ENCODE results near the gene SCRT2. TPM values are rescaled to one million over a fixed set of nuclear protein-coding genes. Genes with fewer than 3 reads are reported as not detected.

Gene SCRT2
- polyA plus RNA-seq, 1 of the 3 experiments (the other 2 are of a cell fraction), result not detected

DNA sequence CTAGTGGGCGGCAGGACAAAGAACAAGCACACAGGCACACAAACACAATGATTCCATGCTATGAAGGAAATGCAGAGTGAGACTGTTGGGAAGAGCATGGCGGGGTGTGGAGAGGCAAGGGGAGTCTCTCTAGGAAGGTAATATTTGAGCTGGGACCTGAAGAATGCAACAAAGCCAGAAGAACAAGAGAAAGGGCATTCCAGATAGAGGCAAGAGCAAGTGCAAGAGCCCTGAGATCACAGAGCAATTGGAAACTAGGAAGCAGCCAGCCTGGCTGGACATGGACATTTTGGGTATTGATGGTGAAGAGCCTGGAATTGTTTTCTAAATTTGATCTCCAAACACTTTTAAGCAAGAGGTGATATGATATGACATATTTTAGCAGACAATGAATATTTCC lies 38.0 kb downstream of the SCRT2 start:
- Histone ChIP-seq H3K9me2 (no peaks in the 10 kb centered on the region), H3K27ac (ENCODE audit: low read depth in 2 of 2, low read length in 1 of 2) (no peak overlapping the region), H3K9me3 (no peaks in the 10 kb centered on the region), H3K9ac (no peak overlapping the region), H3K4me2 (no peak overlapping the region), H3K27me3 (ENCODE audit: insufficient read depth) (peaks cover under 1% of the 10 kb centered on the region; the same call in 1 of the 2 replicates), H3K4me1 (ENCODE audit: control insufficient read depth in 1 of 2, insufficient read depth in 2 of 2, low read depth in 1 of 2, low read length in 1 of 2) (peaks cover 0 to 7% of the 10 kb centered on the region in 2 experiments; a peak in 1 of 4 replicates), H4K20me1 (ENCODE audit: insufficient read depth) (no peaks in the 10 kb centered on the region), H3K4me3 (ENCODE audit: low read depth in 2 of 2, low read length in 1 of 2) (no peak overlapping the region), H2AFZ (ENCODE audit: low read depth) (no peak overlapping the region), H3F3A (replicated peaks; ENCODE audit: insufficient read depth) (peaks cover 7% of the 10 kb centered on the region), H3K36me3 (replicated peaks in 1 of 2; ENCODE audit: control insufficient read depth in 1 of 2, insufficient read depth in 2 of 2, low read length in 1 of 2) (no peaks in the 10 kb centered on the region), H3K79me2 (ENCODE audit: insufficient read depth) (no peaks in the 10 kb centered on the region)
- DNase-seq, result no peak
- ChIA-PET POLR2A (no interaction called here), CTCF (interaction anchor here (0.7 to 5.0 kb wide), 4 partner anchors 8 to 75 kb away, joined by 3 to 30 read pairs (median 4); no protein-coding TSS in a partner anchor)
- TF ChIP-seq FOXJ3 (CRISPR knock-in tag; IDR thresholded peaks at IDR 0.05), result no peak
- WGBS (ENCODE audit: low lambda C conversion rate), result 65% methylated on average over 2 of the region's 2 CpGs

DNA sequence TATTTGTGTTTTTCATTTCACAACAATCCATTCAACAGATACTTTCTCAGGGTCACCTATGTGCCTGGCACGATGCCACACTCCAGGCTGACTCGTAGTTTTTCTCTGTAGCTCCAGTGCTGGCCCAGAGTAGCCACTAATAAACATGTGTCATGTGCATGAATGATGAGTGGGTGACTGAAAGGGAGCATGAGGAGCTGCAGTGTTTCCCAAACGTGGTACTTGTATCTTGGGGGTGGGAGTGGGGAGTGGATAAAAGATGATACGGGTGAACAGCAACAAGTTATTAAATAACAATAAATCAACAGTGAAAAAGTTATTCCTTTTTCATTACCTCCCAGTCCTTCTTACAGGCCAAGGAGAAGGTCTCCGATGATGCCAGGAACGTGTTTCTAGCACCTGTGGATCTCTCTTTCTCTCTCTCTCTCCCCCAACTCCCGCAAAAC lies 39.7 kb downstream of the SCRT2 start:
- Histone ChIP-seq H3K4me3 (ENCODE audit: low read depth in 2 of 2, low read length in 1 of 2) (no peak overlapping the region), H3K9me3 (no peaks in the 10 kb centered on the region), H3K27ac (ENCODE audit: low read depth in 2 of 2, low read length in 1 of 2) (no peak overlapping the region), H3K79me2 (ENCODE audit: insufficient read depth) (no peaks in the 10 kb centered on the region), H4K20me1 (ENCODE audit: insufficient read depth) (no peaks in the 10 kb centered on the region), H3K27me3 (ENCODE audit: insufficient read depth) (peaks cover 5% of the 10 kb centered on the region; the same call in 1 of the 2 replicates), H3K4me1 (ENCODE audit: control insufficient read depth in 1 of 2, insufficient read depth in 2 of 2, low read depth in 1 of 2, low read length in 1 of 2) (peaks cover 0 to 7% of the 10 kb centered on the region in 2 experiments; a peak in 1 of 4 replicates), H3K4me2 (no peak overlapping the region), H3K9me2 (no peaks in the 10 kb centered on the region), H2AFZ (ENCODE audit: low read depth) (no peak overlapping the region), H3K36me3 (replicated peaks in 1 of 2; ENCODE audit: control insufficient read depth in 1 of 2, insufficient read depth in 2 of 2, low read length in 1 of 2) (no peaks in the 10 kb centered on the region), H3K9ac (no peak overlapping the region), H3F3A (replicated peaks; ENCODE audit: insufficient read depth) (peaks cover 4% of the 10 kb centered on the region)
- no peak for DNase-seq
- ChIA-PET CTCF (interaction anchor here (1.6 to 5.0 kb wide), 3 partner anchors 10 to 93 kb away, joined by 4 to 30 read pairs (median 6); no protein-coding TSS in a partner anchor), POLR2A (no interaction called here)
- 39% methylated on average over 7 of the region's 7 CpGs for WGBS (ENCODE audit: low lambda C conversion rate)
- TF ChIP-seq, protein P1, sequence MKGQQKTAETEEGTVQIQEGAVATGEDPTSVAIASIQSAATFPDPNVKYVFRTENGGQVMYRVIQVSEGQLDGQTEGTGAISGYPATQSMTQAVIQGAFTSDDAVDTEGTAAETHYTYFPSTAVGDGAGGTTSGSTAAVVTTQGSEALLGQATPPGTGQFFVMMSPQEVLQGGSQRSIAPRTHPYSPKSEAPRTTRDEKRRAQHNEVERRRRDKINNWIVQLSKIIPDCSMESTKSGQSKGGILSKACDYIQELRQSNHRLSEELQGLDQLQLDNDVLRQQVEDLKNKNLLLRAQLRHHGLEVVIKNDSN (IDR thresholded peaks at IDR 0.05; ENCODE audit: borderline replicate concordance, low read depth), result no peak
- TF ChIP-seq RFX5 (IDR thresholded peaks at IDR 0.05; ENCODE audit: low read length) (no peak), FOXM1 (IDR thresholded peaks at IDR 0.05; ENCODE audit: low read depth) (no peak), TCF12 (IDR thresholded peaks at IDR 0.05) (no peak), EP300 (IDR thresholded peaks at IDR 0.05; ENCODE audit: borderline replicate concordance in 1 of 2, low read depth in 1 of 2, low read length in 1 of 2) (no peak), SMC3 (IDR thresholded peaks at IDR 0.05; ENCODE audit: low read depth, low read length) (no peak), RXRA (IDR thresholded peaks at IDR 0.05; ENCODE audit: borderline replicate concordance, low read depth) (no peak), YY1 (IDR thresholded peaks at IDR 0.05; ENCODE audit: low read depth) (no peak), FOSL2 (IDR thresholded peaks at IDR 0.05; ENCODE audit: borderline replicate concordance, low read depth) (no peak), NRF1 (IDR thresholded peaks at IDR 0.05; ENCODE audit: low read depth, low read length) (no peak), GABPA (IDR thresholded peaks at IDR 0.05; ENCODE audit: low read depth) (no peak), TAF1 (IDR thresholded peaks at IDR 0.05; ENCODE audit: borderline replicate concordance, low read depth, low read length) (no peak)
- TF ChIP-seq, protein P2, sequence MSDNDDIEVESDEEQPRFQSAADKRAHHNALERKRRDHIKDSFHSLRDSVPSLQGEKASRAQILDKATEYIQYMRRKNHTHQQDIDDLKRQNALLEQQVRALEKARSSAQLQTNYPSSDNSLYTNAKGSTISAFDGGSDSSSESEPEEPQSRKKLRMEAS (IDR thresholded peaks at IDR 0.05; ENCODE audit: low read depth), result no peak
- TF ChIP-seq, protein P3, sequence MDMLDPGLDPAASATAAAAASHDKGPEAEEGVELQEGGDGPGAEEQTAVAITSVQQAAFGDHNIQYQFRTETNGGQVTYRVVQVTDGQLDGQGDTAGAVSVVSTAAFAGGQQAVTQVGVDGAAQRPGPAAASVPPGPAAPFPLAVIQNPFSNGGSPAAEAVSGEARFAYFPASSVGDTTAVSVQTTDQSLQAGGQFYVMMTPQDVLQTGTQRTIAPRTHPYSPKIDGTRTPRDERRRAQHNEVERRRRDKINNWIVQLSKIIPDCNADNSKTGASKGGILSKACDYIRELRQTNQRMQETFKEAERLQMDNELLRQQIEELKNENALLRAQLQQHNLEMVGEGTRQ (IDR thresholded peaks at IDR 0.05; ENCODE audit: borderline replicate concordance, low read depth, low read length), result no peak
- TF ChIP-seq, protein P4, sequence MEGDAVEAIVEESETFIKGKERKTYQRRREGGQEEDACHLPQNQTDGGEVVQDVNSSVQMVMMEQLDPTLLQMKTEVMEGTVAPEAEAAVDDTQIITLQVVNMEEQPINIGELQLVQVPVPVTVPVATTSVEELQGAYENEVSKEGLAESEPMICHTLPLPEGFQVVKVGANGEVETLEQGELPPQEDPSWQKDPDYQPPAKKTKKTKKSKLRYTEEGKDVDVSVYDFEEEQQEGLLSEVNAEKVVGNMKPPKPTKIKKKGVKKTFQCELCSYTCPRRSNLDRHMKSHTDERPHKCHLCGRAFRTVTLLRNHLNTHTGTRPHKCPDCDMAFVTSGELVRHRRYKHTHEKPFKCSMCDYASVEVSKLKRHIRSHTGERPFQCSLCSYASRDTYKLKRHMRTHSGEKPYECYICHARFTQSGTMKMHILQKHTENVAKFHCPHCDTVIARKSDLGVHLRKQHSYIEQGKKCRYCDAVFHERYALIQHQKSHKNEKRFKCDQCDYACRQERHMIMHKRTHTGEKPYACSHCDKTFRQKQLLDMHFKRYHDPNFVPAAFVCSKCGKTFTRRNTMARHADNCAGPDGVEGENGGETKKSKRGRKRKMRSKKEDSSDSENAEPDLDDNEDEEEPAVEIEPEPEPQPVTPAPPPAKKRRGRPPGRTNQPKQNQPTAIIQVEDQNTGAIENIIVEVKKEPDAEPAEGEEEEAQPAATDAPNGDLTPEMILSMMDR (IDR thresholded peaks at IDR 0.05), result no peak

Measured in SK-N-SH (cell line).